ENCODE measurements around the gene TIGD7.

TIGD7 gene

DNA sequence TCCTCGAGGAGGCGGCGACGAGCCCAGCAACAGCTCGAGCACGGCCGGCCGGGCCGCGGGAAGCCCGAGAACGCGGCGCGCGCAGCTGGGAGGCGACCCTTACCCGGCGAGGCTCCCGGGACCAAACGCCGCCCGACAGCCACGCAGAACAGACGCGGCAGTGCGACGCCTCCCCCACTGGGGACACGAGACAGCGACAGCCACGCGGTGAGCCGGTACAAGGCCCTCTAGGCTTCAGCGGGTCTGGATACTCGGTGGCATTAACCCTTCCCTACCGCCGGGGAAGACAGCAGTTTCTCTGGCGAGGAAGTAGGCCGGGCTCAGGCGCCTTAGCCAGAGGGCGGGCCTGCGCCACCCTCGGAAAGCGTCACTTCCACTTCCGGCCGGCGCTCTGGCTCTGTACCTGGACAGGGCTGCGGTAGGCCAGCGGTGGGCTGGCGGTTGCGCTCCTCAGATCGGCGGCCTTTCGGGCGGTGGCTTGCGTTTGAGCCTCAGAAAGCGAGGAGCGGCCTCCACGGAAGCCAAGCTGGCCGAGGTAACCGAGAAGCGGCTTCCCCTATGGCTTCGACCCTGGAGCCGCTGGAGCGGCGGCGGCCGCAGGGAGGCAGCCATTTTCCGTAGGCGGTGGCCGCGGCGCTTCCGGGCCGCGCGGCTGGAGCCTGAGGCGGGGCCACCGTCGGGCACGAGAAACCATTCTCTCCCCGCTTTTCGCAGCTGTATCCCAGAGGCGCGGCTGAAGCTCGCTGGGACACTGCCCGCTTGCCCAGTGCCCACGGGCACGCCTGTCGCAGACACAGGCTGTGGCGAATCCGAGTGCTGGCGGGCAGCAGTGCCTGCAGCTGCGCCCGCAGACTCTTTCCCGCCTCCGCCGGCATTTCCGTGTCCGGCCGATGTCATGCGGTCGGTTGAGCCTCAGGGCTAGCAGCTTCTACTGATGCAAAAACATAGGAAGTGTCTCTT is at the start of gene TIGD7, which contains the start of gene ZNF75A:
Gene TIGD7 (minus strand): TSS at position 322 of the 960 bp plus-strand sequence. CDS start 4,816 bp downstream, outside the sequence.
Gene ZNF75A (plus strand): TSS at position 389 of the 960 bp plus-strand sequence. CDS start 2,932 bp downstream, outside the sequence.
- H3K9me3 ChIP-seq (ENCODE audit: severe bottlenecking): peaks cover 23% of the 10 kb centered on the region
- H3K27ac ChIP-seq (ENCODE audit: poor library complexity, severe bottlenecking): peak within 1 kb of the TSS; percentile 73

DNA sequence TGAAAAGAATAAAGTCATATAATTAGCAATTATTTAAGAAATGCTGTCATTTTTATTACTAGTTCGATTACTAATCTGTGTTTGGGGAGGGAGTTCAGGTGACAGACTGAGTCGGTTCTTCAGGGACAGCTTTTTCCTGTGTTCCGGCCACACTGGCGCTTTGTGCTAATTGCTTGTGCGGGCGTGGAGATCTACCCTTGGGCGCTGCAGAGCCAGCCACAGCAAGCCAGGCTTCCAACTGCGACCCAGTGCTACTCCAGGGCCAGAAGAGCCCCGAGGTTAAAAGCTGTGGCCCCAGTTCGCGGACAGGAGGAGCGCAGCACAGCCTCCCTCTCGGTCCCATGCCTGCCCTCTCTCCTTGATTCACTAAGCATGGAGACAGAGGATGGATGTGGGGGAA is 43.9 kb upstream of the TIGD7 start:
- Histone ChIP-seq H3K9me3 (ENCODE audit: severe bottlenecking) (no peaks in the 10 kb centered on the region), H3K27me3 (ENCODE audit: insufficient read depth, poor library complexity, severe bottlenecking) (no peaks in the 10 kb centered on the region), H3K36me3 (ENCODE audit: low read depth) (no peaks in the 10 kb centered on the region), H3K27ac (ENCODE audit: poor library complexity, severe bottlenecking) (no peak overlapping the region), H3K4me3 (ENCODE audit: severe bottlenecking) (no peak overlapping the region), H3K4me1 (ENCODE audit: insufficient read depth, poor library complexity, severe bottlenecking) (no peaks in the 10 kb centered on the region)
- ATAC-seq (ENCODE audit: low read depth): no peak
- no peak for DNase-seq (ENCODE audit: low spot score)
- no peak for TF ChIP-seq CTCF (IDR thresholded peaks at IDR 0.05; ENCODE audit: poor library complexity, severe bottlenecking)

More for the DNA sequence above, at the start of gene TIGD7, which contains the start of gene ZNF75A:
- peak; percentile 98 for ATAC-seq (ENCODE audit: low read depth)
- Histone ChIP-seq H3K27me3 (ENCODE audit: insufficient read depth, poor library complexity, severe bottlenecking) (no peaks in the 10 kb centered on the region), H3K4me1 (ENCODE audit: insufficient read depth, poor library complexity, severe bottlenecking) (no peaks in the 10 kb centered on the region), H3K36me3 (ENCODE audit: low read depth) (peaks cover 35% of the 10 kb centered on the region), H3K4me3 (ENCODE audit: severe bottlenecking) (peak within 1 kb of the TSS; percentile 49)
- no peak for TF ChIP-seq CTCF (IDR thresholded peaks at IDR 0.05; ENCODE audit: poor library complexity, severe bottlenecking)
- DNase-seq (ENCODE audit: low spot score): peak; percentile 81

- H3K36me3 ChIP-seq (ENCODE audit: low read depth): no peaks in the 10 kb centered on the region
- H3K4me1 ChIP-seq (ENCODE audit: insufficient read depth, poor library complexity, severe bottlenecking): no peaks in the 10 kb centered on the region
- H3K27me3 ChIP-seq (ENCODE audit: insufficient read depth, poor library complexity, severe bottlenecking): no peaks in the 10 kb centered on the region
- DNase-seq (ENCODE audit: low spot score): no peak
- H3K27ac ChIP-seq (ENCODE audit: poor library complexity, severe bottlenecking): no peak overlapping the region
- no peak for ATAC-seq (ENCODE audit: low read depth)
- no peak overlapping the region for H3K4me3 ChIP-seq (ENCODE audit: severe bottlenecking)
- no peaks in the 10 kb centered on the region for H3K9me3 ChIP-seq (ENCODE audit: severe bottlenecking)
- TF ChIP-seq CTCF (IDR thresholded peaks at IDR 0.05; ENCODE audit: poor library complexity, severe bottlenecking): no peak
These were observed 43.4 kb upstream of the TIGD7 start for GRCh38 chr16:3348547-3349167.

DNA sequence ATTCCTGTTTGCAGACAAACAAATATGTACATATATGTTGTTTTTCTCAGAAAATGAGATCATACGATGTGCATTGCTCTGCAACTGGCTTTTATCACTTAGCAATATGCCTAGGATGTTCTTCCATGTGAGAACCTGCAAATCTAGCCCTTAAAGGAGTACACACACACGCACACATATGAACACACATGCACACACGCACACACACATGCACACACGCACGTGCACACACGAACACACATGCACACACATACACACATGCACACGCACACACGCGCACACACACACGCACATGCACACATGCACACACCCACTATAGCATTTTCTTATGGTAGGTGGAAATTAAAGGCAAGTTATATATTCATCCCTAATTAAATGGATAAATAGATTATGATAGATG is 42.4 kb upstream of the TIGD7 start:
- no peak for TF ChIP-seq CTCF (IDR thresholded peaks at IDR 0.05; ENCODE audit: poor library complexity, severe bottlenecking)
- Histone ChIP-seq H3K9me3 (ENCODE audit: severe bottlenecking) (no peaks in the 10 kb centered on the region), H3K4me3 (ENCODE audit: severe bottlenecking) (no peak overlapping the region), H3K27me3 (ENCODE audit: insufficient read depth, poor library complexity, severe bottlenecking) (no peaks in the 10 kb centered on the region), H3K4me1 (ENCODE audit: insufficient read depth, poor library complexity, severe bottlenecking) (no peaks in the 10 kb centered on the region), H3K27ac (ENCODE audit: poor library complexity, severe bottlenecking) (no peak overlapping the region), H3K36me3 (ENCODE audit: low read depth) (no peaks in the 10 kb centered on the region)
- ATAC-seq (ENCODE audit: low read depth) (no peak), DNase-seq (ENCODE audit: low spot score) (no peak)

Data from RWPE2 (cell line).